ENCODE measurements around the gene KCNJ6.
"Not testable (repeated sequence)": the region's sequence is repeated elsewhere in the genome, so short reads cannot be mapped to it uniquely, and the experiment has no call there.

GRCh38 chr21:37576929-37577328 lies 339.3 kb downstream of the KCNJ6 start:
- not testable (repeated sequence) for TF ChIP-seq CTCF (IDR thresholded peaks at IDR 0.05); FOXJ3 (CRISPR knock-in tag; IDR thresholded peaks at IDR 0.05); IRF3 (IDR thresholded peaks at IDR 0.05; ENCODE audit: low read depth, low read length); REST (IDR thresholded peaks at IDR 0.05; ENCODE audit: low read depth, low read length); TAF1 (IDR thresholded peaks at IDR 0.05; ENCODE audit: borderline replicate concordance, low read depth, low read length); RAD21 (IDR thresholded peaks at IDR 0.05; ENCODE audit: low read length); SIN3A (IDR thresholded peaks at IDR 0.05; ENCODE audit: borderline replicate concordance, low read depth, low read length); TEAD4 (IDR thresholded peaks at IDR 0.05; ENCODE audit: borderline replicate concordance, insufficient read depth); GABPA (IDR thresholded peaks at IDR 0.05; ENCODE audit: low read depth); RXRA (IDR thresholded peaks at IDR 0.05; ENCODE audit: borderline replicate concordance, low read depth); ZBTB33 (IDR thresholded peaks at IDR 0.05; ENCODE audit: borderline replicate concordance, low read depth); YY1 (IDR thresholded peaks at IDR 0.05; ENCODE audit: low read depth)
